Upper lobe of right lung (tissue), 1 donor: ENCODE measurements around the gene MYL5. TPM values are rescaled to one million over a fixed set of nuclear protein-coding genes. Genes with fewer than 3 reads are reported as not detected.

Experiments
- ATAC-seq: fragments of 200-7000 bp; cut with Tn5 transposase; one replicate; pipeline ENCODE4 v1.9.1; 2020; ENCODE audit warnings: mild to moderate bottlenecking, moderate library complexity
- DNase-seq: peaks from one replicate; pipeline ENCODE4 v3.0.0-alpha.2; 2020
- H3K27ac ChIP-seq: fragments of 200-600 bp; one replicate; pipeline ENCODE4 v1.8.0; 2022
- H3K27me3 ChIP-seq: fragments of 200-600 bp; one replicate; pipeline ENCODE4 v1.8.0; 2022; ENCODE audit warnings: mild to moderate bottlenecking
- H3K36me3 ChIP-seq: fragments of 200-600 bp; one replicate; pipeline ENCODE4 v1.8.0; 2022
- H3K4me1 ChIP-seq: fragments of 200-600 bp; one replicate; pipeline ENCODE4 v1.8.0; 2022
- H3K4me3 ChIP-seq: fragments of 200-600 bp; one replicate; pipeline ENCODE4 v1.8.0; 2022; ENCODE audit warnings: mild to moderate bottlenecking
- H3K9me3 ChIP-seq: fragments of 200-600 bp; one replicate; pipeline ENCODE4 v1.8.0; 2022
- CTCF ChIP-seq: fragments of 200-600 bp; IDR thresholded peaks from one replicate; pipeline ENCODE4 v1.8.0; 2022; ENCODE audit warnings: antibody characterized with exemption
- intact Hi-C: fragments of 100-400 bp; cut with DNase I; formaldehyde crosslinking; loops from one replicate; pipeline ENCODE4 v1.11.0; 2022
- total RNA-seq: library from RNA; stranded (reverse); fragmentation: NEBNext Ultra II Directional; extraction: Animal tissue kit (Norgen Biotek cat#: 25700); gene quantifications from one replicate; pipeline ENCODE4 v1.2.1, GENCODE V29; 2021
- donor health status: DM: no; HTN: yes; CAD: no; lungs with severe emphysema.

Gene MYL5
- total RNA-seq, 1 donor from 2014 or later, result 9.7 TPM

- Histone ChIP-seq H3K36me3 (no peaks in the 10 kb centered on the region), H3K4me3 (no peak overlapping the region), H3K9me3 (no peaks in the 10 kb centered on the region), H3K4me1 (peaks cover 13% of the 10 kb centered on the region), H3K27ac (no peak overlapping the region), H3K27me3 (no peaks in the 10 kb centered on the region)
- no peak for DNase-seq
- no peak for ATAC-seq
- intact Hi-C loops, result no loop called here
- TF ChIP-seq CTCF, result no peak
Measured at GRCh38 chr4:722169-722725, 47.9 kb downstream of the MYL5 start.

- intact Hi-C loops, result no loop called here
- Histone ChIP-seq H3K4me1 (peaks cover 13% of the 10 kb centered on the region), H3K27me3 (no peaks in the 10 kb centered on the region), H3K36me3 (no peaks in the 10 kb centered on the region), H3K9me3 (no peaks in the 10 kb centered on the region), H3K27ac (no peak overlapping the region), H3K4me3 (no peak overlapping the region)
- TF ChIP-seq CTCF, result no peak
- ATAC-seq (no peak), DNase-seq (no peak)
Measured at GRCh38 chr4:722851-723360, 48.6 kb downstream of the MYL5 start.

GRCh38 chr4:723751-724530 lies 49.6 kb downstream of the MYL5 start:
- H3K9me3 ChIP-seq, result no peaks in the 10 kb centered on the region
- H3K4me1 ChIP-seq, result peaks cover 13% of the 10 kb centered on the region

GRCh38 chr4:725391-726234 lies 51.3 kb downstream of the MYL5 start:
- Histone ChIP-seq H3K27me3 (no peaks in the 10 kb centered on the region), H3K4me1 (peaks cover 13% of the 10 kb centered on the region), H3K27ac (no peak overlapping the region), H3K9me3 (no peaks in the 10 kb centered on the region), H3K36me3 (no peaks in the 10 kb centered on the region), H3K4me3 (no peak overlapping the region)
- TF ChIP-seq CTCF, result no peak
- intact Hi-C loops, result no loop called here
- ATAC-seq, result no peak
- DNase-seq, result no peak

More at GRCh38 chr4:723751-724530, 49.6 kb downstream of the MYL5 start:
- intact Hi-C loops, result no loop called here
- Histone ChIP-seq H3K4me3 (no peak overlapping the region), H3K27me3 (no peaks in the 10 kb centered on the region), H3K27ac (no peak overlapping the region), H3K36me3 (no peaks in the 10 kb centered on the region)
- TF ChIP-seq CTCF, result no peak
- ATAC-seq (peak; percentile 18), DNase-seq (no peak)

- peaks cover 5% of the 10 kb centered on the region for H3K36me3 ChIP-seq
- DNase-seq (no peak), ATAC-seq (no peak)
- no peak overlapping the region for H3K4me3 ChIP-seq
- intact Hi-C loops, result no loop called here
- H3K9me3 ChIP-seq, result no peaks in the 10 kb centered on the region
- H3K27me3 ChIP-seq, result no peaks in the 10 kb centered on the region
- H3K4me1 ChIP-seq, result peaks cover 6% of the 10 kb centered on the region
- TF ChIP-seq CTCF, result no peak
- no peak overlapping the region for H3K27ac ChIP-seq
Measured at GRCh38 chr4:726235-726787, 52.0 kb downstream of the MYL5 start.
